GM19467 (cell line): ENCODE data around the gene SLCO4A1.

Experiments
- ATAC-seq: cut with Tn5 transposase; IDR thresholded peaks from one replicate; pipeline ENCODE4 v1.9.1; 2021; ENCODE audit warnings: mild to moderate bottlenecking, moderate library complexity; ENCODE audit not compliant: unreplicated experiment

Gene SLCO4A1

GRCh38 chr20:62650551-62651284, 8.4 kb downstream of the SLCO4A1 start:
- ATAC-seq: no peak

- ATAC-seq: peak; percentile 42
Observed at GRCh38 chr20:62651285-62652021, 9.2 kb downstream of the SLCO4A1 start.

GRCh38 chr20:62652041-62652893, 10.0 kb downstream of the SLCO4A1 start:
- ATAC-seq: peak; percentile 47

- no peak for ATAC-seq
Observed at GRCh38 chr20:62652894-62653305, 10.6 kb downstream of the SLCO4A1 start.

- no peak for ATAC-seq
Observed at GRCh38 chr20:62653373-62653772, 11.1 kb downstream of the SLCO4A1 start.

- no peak for ATAC-seq
Observed at GRCh38 chr20:62653951-62654685, 11.8 kb downstream of the SLCO4A1 start.

- no peak for ATAC-seq
Observed at GRCh38 chr20:62655282-62656196, 13.2 kb downstream of the SLCO4A1 start.

- no peak for ATAC-seq
Observed at GRCh38 chr20:62656197-62656918, 14.1 kb downstream of the SLCO4A1 start.

- no peak for ATAC-seq
Observed at GRCh38 chr20:62656919-62657588, 14.8 kb downstream of the SLCO4A1 start.

- ATAC-seq: no peak
Observed at GRCh38 chr20:62657589-62657942, 15.3 kb downstream of the SLCO4A1 start.

GRCh38 chr20:62657956-62658355, 15.7 kb downstream of the SLCO4A1 start:
- ATAC-seq: no peak

- no peak for ATAC-seq
Observed at GRCh38 chr20:62658593-62659178, 16.4 kb downstream of the SLCO4A1 start.

GRCh38 chr20:62659488-62660239, 17.4 kb downstream of the SLCO4A1 start:
- ATAC-seq: no peak

- ATAC-seq: no peak
Observed at GRCh38 chr20:62660240-62660615, 17.9 kb downstream of the SLCO4A1 start.

GRCh38 chr20:62660768-62661167, 18.5 kb downstream of the SLCO4A1 start:
- ATAC-seq: no peak

GRCh38 chr20:62661647-62662046, 19.3 kb downstream of the SLCO4A1 start:
- ATAC-seq: no peak

GRCh38 chr20:62662422-62662821, 20.1 kb downstream of the SLCO4A1 start:
- no peak for ATAC-seq
